ENCODE measurements around the gene TARS3.

GRCh38 chr15:101684384-101684783 is 39.9 kb downstream of the TARS3 start:
- TF ChIP-seq CTCF (IDR thresholded peaks at IDR 0.05): no peak
- TF ChIP-seq POLR2A (IDR thresholded peaks at IDR 0.05; ENCODE audit: low read depth): no peak
- TF ChIP-seq EP300 (IDR thresholded peaks at IDR 0.05): no peak
